GM21367 (cell line): Measurements from ENCODE around the gene CARD10.
"Not testable (repeated sequence)": the region's sequence is repeated elsewhere in the genome, so short reads cannot be mapped to it uniquely, and the experiment has no call there.

ENCODE experiments used
- ATAC-seq: cut with Tn5 transposase; IDR thresholded peaks from one replicate; pipeline ENCODE4 v1.9.1; 2021; ENCODE audit not compliant: unreplicated experiment

The CARD10 gene

GRCh38 chr22:37470087-37470445 is 49.1 kb downstream of the CARD10 start:
- ATAC-seq: no peak

- ATAC-seq: no peak
These were observed 49.7 kb downstream of the CARD10 start for GRCh38 chr22:37469416-37470086.

DNA sequence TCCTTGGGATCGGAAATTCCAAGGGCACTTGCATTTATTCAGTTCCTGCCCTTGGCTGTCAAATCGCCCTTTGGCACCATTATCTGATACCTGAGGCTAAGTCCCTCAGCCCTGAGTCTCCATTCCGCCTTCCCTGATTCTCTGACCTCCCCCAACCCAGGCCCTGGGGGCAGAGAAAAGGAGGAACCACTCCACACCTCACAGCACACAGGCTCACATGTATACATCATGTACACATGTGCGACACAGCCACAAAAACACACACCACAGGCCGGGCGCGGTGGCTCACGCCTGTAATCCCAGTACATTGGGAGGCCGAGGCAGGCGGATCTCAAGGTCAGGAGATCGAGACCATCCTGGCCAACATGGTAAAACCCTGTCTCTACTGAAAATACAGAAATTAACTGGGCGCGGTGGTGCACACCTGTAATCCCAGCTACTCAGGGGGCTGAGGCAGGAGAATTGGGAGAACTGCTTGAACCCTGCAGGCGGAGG is 51.0 kb downstream of the CARD10 start:
- not testable (repeated sequence) for ATAC-seq

DNA sequence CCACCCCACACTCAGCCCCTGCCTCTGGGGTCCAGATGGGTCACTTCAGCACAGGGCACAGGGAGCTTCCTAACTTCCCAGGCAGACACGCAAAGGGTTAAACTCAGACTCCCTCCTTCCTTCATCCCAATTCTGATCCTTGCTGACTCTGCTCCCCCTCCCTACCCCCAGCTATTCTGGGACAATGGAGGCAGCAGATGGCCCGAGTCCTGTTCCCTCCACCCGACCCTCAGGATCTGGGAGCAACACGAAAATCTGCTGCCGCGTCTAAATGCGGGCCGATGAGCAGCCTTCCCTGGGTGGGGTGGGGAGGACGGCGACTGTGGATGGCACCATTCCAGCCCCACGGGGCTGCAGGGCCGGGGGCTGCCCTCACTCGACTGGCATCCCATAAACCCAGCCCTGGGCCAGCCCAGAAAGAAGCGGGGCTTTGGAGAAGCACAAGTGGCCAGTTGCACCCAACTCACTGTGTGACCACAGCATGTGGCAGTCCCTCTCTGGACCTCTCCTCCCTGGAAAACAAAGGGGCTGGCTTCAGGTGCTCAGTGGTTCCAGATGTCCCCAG is 51.7 kb downstream of the CARD10 start:
- no peak for ATAC-seq

DNA sequence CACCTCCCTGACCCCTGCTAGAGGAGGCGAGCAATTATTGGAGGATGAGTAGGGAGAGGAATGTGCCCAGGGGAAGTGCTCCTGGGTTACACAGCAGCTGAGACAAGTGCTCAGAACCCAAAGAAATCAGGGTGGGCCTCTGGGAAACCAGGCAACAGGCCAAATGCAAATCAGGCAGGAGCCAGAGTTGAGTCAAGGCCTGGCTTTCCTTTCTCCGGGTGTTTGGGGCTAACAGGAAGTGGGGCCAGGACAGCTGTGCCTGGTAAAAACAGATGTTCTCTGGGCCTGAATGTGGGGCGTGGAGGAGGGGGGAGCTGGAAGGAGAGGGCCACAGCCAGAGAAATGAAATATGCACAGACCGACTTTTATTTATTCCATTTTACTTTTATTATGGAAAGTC is 55.0 kb downstream of the CARD10 start:
- no peak for ATAC-seq

GRCh38 chr22:37462983-37463382 is 56.2 kb downstream of the CARD10 start:
- ATAC-seq: no peak

DNA sequence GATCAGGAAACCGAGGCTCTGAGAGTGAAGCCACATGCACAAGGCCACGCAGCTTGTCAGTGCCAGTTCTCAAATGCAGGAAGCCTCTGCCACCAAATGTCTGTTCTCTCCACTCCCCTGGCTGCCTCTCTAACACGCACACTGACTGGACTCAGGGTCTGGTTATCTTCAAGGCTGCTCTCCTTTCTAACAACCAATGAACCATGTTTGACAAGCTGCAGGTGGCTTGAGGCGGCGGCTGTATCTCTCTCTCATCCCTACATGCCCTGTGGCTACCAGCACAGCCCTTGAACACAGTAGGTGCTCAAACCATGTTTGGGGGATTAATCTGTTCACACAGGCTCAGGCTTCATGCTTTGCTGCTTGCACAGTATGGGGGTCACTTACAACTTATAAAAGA is 56.8 kb downstream of the CARD10 start:
- ATAC-seq: no peak

DNA sequence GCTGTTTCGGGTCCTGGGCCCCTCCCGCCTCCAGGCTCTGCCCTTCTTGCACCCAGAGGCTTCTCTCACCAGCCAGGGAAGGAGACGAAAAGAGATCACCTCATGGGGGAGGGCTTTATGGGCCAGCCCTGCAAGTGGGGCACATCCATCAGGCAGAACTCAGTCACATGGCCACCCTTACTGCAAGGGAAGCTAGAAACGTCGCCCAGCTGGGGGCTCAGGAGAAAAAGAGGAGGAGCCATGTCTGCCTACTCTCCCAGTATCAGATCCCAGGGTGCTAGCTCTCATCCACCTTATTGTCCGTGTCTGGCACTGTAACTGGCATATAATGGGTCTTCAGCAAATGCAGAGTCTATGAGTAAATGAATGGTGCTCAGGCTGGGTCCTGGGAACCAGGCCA is 57.3 kb downstream of the CARD10 start:
- ATAC-seq: no peak

DNA sequence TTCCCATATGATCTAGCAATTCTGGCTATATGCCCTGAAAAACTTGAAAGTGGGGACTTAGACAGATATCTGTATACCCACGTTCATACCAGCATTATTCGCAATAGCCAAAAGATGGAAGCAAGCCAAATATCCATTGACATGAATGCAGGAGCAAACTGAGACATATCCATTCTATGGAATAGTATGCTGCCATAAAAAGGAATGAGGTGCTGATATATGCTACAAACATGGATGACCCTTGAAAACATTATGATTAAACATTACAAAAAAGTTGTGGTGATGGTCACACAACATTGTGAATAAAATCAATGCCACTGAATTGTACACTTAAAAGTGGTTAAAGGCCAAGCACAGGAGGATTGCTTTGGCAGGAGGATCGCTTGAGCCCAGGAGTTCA is 58.5 kb downstream of the CARD10 start:
- no peak for ATAC-seq

GRCh38 chr22:37459206-37459605 is 60.0 kb downstream of the CARD10 start:
- ATAC-seq: no peak

- ATAC-seq: no peak
These were observed 61.9 kb downstream of the CARD10 start for GRCh38 chr22:37457093-37457893.

DNA sequence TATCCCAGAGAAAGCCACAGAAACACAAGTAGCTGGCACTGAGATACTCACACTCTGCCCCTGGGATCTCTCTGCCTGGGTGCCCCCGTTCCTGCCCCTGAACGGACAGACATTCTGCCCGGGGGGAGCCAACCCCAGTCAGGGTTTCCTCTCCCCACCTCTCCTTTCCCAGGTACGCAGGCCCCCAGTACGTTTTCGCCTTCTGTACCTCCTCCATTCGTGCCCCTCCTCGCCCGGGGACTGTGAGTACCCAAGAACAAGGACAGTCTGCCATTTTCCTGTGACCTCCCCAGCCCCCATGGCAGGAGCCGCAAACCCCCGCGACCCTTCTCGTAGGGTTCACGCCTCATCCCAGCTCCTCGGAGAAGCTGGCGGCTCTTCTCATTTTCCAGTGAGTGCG is 62.9 kb downstream of the CARD10 start:
- no peak for ATAC-seq

GRCh38 chr22:37455896-37456295 is 63.3 kb downstream of the CARD10 start:
- no peak for ATAC-seq

DNA sequence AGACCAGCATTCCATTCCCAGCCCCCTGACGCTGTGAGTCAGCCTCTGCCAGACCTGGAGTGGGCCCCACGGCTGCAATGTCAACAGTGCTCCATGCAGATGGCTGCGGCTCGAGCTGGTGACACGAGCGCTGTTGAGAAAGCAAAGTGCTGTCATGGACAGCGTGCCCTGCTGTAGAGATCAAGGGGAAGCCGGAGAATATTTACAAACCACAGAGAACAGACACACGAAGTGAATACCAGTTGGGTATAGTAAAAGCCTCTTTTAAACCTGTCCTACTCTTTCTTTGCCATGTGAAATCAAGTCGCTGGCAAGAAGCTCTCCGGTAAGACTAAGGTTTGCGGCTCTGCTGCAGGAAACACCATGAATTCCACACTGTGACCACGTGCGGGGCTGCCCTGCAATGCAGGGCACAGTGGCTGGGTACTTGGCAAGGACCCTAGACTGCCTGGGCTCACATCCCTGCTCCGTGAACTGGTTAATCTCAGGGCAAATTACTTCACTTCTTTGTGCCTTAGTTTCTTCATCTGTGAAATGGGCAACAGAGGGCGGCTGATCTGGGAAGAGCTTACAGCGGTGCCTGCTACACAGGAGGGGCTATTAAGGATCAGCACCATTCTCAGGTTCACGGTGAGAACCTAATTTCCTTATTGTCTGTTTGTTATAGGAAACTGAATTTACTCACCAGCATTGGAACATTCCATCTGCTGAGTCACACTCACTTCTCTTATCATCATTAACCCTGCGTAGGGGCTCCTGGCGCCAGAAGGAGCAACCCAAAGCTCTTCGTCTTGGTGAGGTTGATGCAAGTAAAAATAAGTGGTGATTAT is 64.1 kb downstream of the CARD10 start:
- ATAC-seq: no peak

DNA sequence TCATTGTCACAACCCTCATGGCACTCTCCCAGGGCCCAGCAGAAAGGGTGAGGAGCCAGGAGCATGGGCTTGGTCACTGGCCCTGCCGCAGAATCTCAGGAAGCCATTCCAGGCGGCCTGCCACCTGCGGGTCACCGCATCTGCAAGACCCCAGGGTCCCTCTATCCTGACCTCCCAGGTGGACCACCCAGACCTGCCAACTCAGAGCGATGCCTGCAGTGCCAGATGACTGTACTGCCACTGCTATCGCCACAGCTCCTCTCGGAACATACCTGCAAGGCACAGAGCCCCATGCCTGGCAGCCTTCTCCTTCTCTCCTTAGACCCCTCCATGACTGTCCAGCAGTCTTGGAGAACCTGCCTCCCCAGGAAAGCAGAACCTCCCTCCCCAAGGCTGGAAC is 65.5 kb downstream of the CARD10 start:
- ATAC-seq: no peak

DNA sequence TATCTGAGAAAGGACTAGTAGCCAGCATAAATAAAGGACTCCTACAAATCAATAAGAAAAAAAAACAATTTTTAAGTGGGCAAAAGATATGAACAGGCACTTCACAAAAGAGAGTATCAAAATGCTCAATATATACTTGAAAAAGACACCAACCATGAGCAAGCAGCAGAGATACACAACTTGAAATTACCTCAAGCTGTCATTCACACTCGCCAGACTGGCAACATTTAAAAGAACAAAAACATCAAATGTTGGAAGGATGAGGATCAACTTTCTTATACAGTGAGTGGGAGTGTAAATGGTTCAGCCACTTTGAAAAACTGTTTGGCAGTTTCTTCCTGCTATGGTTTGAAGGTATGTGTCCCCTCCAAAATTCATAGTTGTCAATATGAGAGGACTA is 68.0 kb downstream of the CARD10 start:
- ATAC-seq: no peak

GRCh38 chr22:37449331-37450001 is 69.7 kb downstream of the CARD10 start:
- no peak for ATAC-seq

- ATAC-seq: no peak
These were observed 70.6 kb downstream of the CARD10 start for GRCh38 chr22:37448516-37449127.

GRCh38 chr22:37445501-37445900 is 73.7 kb downstream of the CARD10 start:
- no peak for ATAC-seq

GRCh38 chr22:37443977-37444376 is 75.2 kb downstream of the CARD10 start:
- no peak for ATAC-seq
